ENCODE measurements around the gene LHFPL3.

LHFPL3 gene

DNA sequence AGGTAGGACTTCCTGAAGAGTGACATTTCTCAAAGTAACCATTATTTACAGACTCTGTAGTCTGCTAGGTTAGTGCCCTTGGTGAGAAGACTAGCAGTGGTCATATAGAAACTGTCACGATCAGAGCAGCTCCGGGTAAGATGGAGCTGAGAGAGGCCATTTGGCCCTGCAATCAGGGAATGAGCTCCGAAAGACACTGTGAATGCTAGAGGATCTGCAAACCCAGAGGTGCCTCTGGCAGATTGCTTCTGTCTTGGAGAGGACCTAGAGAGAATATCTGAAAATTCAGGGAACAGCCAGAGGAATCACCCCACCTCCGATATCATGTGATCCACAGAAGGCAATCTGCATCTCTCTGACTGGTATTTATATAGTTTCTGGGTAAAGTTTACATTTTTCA, 438.7 kb downstream of the LHFPL3 start:
- TF ChIP-seq, protein P1, sequence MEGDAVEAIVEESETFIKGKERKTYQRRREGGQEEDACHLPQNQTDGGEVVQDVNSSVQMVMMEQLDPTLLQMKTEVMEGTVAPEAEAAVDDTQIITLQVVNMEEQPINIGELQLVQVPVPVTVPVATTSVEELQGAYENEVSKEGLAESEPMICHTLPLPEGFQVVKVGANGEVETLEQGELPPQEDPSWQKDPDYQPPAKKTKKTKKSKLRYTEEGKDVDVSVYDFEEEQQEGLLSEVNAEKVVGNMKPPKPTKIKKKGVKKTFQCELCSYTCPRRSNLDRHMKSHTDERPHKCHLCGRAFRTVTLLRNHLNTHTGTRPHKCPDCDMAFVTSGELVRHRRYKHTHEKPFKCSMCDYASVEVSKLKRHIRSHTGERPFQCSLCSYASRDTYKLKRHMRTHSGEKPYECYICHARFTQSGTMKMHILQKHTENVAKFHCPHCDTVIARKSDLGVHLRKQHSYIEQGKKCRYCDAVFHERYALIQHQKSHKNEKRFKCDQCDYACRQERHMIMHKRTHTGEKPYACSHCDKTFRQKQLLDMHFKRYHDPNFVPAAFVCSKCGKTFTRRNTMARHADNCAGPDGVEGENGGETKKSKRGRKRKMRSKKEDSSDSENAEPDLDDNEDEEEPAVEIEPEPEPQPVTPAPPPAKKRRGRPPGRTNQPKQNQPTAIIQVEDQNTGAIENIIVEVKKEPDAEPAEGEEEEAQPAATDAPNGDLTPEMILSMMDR (conservative IDR thresholded peaks at IDR 0.05; ENCODE audit: low read depth, low read length) = no peak
- DNase-seq (ENCODE audit: low read depth) = no peak
- no peak overlapping the region for H3K4me3 ChIP-seq (ENCODE audit: low read length)

DNA sequence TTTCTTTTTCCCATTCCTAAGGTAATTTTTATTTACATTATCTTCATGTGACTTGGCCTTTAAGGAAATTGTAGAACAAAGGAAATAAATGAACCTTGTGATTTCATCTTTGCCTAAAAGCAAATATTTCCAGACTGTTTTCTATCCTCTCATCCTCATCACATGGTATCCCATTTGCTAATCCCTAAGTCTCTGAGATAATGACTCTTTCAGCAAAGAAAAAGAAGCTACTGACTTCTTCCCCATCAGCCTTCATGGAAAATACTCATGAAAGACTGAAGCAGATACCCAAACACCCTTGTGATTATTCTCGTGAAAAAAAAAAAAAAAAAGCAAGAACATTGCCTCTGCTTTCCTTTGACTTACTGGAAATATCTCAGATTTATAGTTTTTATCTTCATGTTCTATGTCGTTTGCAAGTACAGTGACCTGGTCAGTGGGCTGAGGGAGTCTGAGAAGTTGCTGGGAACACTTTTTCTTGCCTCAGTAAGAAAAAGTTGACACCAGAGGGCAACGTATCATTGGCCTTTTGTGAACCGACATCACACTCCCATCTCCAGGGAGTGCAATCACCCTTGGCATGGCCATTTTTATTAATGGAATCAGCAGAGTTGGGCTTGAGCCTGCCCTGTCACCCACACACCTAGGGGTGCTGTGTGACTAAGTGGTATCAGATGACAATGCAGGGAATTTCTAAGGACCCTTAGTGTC, 439.6 kb downstream of the LHFPL3 start:
- DNase-seq (ENCODE audit: low read depth) = no peak
- TF ChIP-seq, protein P1 (conservative IDR thresholded peaks at IDR 0.05; ENCODE audit: low read depth, low read length) = no peak
- H3K4me3 ChIP-seq (ENCODE audit: low read length) = no peak overlapping the region

DNA sequence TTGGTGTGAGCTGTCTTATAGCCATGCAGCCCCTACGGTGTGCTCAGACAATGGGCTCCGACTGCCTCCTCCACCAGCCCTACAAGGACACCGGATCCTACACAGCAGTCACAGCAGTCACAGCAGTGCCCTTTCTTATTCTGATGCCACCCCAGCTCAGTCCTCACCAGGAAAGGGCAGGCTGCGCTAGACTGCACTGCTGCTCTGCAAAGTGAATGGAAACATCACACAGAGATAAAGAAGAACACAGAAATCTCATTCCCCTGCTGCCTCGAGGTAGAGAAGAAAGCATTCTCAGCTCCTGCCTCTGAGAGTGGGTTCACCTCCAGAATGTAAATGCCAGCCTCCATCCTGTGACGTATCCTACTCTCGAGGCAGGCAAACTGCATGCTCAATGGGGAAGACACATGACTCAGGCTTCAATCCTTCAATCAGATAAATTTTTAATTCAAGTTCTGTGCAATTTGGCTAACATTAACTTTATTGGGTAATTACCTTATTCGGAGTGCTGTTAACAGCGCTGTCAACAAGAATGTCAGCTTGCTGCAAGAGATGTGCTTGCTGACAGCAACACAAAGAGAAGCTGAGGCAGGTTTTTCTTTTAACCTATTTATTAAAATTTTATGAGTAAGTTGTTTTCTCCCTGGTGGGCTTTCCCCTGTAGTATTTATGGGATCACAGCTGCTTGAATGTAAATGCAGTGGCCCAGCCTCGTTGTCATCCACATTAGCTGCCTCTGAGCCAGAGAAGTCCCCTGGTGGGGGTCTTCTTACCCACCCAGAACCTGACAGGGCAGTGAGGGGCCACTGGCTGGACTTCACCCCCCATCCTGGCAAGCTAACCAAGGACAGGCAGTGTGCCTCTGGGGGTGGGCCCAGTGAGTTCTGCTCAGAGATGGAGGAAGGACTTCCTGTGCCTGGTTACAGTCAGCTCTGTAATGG, 444.3 kb downstream of the LHFPL3 start:
- no peak overlapping the region for H3K4me3 ChIP-seq (ENCODE audit: low read length)
- DNase-seq (ENCODE audit: low read depth) = no peak
- TF ChIP-seq, protein P1 (conservative IDR thresholded peaks at IDR 0.05; ENCODE audit: low read depth, low read length) = no peak

DNA sequence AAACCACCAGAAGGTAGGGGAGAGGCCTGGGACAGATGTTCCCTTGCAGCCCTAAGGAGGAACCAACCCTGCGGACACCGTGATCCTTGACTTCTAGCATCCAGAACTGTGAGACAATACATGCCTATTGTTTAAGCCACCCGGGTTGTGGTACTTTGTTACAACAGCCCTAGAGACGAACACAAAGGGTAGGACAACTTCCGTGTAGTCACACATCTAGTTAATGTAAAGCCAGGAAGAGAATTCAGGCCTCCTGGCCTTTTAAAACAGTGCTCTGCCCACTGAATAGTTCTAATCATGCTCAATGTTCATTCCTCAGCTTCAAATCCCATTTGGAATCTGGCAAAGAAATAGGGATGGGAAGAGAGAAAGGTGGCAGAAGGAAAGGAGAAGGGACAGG, 445.4 kb downstream of the LHFPL3 start:
- H3K4me3 ChIP-seq (ENCODE audit: low read length) = no peak overlapping the region
- TF ChIP-seq, protein P1 (conservative IDR thresholded peaks at IDR 0.05; ENCODE audit: low read depth, low read length) = no peak
- no peak for DNase-seq (ENCODE audit: low read depth)

DNA sequence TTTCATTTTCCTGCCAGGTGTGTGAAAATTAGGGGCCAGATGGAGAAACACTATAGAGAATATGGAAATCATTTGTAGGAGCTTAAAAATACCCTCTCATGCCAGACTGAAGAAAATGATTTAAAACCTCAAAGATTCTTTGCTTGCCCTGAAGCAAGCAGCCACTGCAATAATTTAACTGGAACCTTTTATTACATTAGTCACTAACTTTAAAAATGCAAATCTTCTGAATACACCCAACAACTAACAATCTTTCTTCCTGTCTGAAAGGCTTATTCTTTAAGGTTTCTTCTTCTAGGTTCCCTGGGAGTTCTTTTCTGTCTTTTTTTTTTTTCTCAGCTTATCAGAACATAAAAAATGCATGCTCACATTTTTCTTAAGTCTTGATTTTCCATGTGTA, 447.1 kb downstream of the LHFPL3 start:
- DNase-seq (ENCODE audit: low read depth) = no peak
- TF ChIP-seq, protein P1 (conservative IDR thresholded peaks at IDR 0.05; ENCODE audit: low read depth, low read length) = no peak

DNA sequence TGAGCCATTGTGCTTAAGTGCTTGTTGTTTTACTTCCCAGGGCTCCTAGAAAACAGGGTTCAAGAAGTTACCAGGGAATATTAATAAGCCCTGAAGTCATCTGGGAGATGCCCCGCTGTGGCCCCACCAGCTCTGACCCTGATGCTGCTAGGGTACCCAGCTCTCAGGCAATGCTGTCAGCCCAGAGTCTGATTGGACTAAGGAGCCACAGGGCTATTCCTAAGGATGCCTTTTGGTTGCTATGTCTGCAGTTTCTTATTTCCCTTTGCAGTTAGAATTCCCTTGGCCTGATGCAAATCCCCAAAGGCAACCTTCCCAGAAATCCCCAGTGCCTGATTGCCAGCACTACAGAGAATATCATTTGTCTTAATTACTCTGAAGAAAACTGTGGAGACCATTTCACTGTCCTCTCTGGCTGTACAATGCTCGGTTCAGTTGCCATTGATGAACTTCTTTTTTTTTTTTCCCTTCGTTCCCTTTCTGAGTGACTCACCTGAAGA, 448.9 kb downstream of the LHFPL3 start:
- DNase-seq (ENCODE audit: low read depth) = no peak
- H3K4me3 ChIP-seq (ENCODE audit: low read length) = no peak overlapping the region
- TF ChIP-seq, protein P1 (conservative IDR thresholded peaks at IDR 0.05; ENCODE audit: low read depth, low read length) = no peak

More for the DNA sequence above, 447.1 kb downstream of the LHFPL3 start:
- H3K4me3 ChIP-seq (ENCODE audit: low read length) = no peak overlapping the region

Data from retinal pigment epithelial cell (primary cell).